GM12801 (cell line): ENCODE results near the gene TSR3.

ENCODE experiments used
- CTCF ChIP-seq: IDR thresholded peaks from one replicate; pipeline ENCODE4 v1.5.1; 2011; ENCODE audit warnings: control low read depth; ENCODE audit not compliant: insufficient read length; ENCODE audit errors: extremely low read depth

The TSR3 gene

DNA sequence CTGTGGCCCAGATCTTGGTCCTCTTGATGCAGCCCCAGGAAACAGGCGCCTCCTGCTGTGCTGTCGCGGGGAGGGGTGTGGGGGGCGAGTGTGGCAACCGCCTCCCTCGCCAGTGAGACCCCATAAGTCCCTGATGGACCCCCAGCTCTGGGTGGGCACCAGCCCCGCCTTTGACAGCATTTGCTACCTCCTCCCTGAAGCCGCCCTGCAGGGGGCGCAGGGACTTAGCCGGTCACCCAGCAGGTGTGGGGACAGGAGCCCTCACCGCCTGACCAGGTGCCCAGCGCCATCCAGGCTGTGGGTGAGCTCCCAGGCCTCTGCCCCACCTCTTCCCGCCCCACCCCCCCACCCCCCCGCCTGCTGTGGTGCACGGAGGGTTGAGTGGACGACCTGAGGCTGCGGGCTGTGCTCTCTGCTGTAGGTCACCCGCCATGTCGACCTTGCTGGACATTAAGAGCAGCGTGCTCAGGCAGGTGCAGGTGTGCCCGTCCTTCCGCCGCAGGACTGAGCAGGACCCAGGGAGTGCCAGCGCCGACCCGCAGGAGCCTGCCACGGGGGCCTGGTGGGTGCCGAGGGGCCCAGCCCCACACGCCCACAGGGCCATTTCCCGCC is 13.5 kb downstream of the TSR3 start:
- no peak for TF ChIP-seq CTCF

DNA sequence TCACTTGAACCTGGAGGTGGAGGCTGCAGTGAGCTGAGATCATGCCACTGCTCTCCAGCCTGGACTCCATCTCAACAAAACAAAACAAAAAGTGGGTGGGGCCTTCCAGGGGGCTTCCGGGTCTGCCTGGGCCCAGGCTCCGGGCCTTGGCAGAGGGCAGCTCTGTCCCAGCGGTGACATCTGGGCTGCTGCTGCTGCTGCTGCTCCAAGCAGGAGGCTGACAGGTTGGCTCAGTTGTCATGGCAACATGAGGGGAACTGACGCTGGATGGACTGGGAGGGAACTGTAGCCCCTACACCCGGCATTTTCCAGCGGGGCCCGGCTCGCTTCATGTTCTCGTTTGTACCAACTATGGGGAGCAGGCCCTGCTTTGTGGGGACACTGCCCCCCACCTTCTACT is 14.2 kb downstream of the TSR3 start:
- no peak for TF ChIP-seq CTCF

DNA sequence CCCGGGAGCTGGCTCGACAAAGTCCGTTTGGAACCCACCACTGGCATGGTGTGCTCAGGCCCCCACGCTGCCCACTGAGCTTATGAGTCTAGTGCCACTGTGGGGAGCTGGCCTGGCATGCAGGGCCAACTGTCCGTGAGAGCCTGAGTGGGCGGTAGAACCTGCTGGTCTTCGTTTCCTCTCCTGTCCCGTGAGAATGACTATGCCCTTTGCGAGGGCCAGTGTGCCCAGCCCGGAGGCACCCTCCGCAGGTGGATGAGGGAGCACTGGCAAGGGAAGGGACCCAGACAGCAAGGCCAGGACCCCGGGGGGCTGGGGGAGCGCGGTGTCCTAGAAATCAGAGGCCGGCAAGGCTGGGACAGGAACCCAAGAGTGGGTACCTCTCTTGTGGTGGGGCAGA is 15.1 kb downstream of the TSR3 start:
- no peak for TF ChIP-seq CTCF

DNA sequence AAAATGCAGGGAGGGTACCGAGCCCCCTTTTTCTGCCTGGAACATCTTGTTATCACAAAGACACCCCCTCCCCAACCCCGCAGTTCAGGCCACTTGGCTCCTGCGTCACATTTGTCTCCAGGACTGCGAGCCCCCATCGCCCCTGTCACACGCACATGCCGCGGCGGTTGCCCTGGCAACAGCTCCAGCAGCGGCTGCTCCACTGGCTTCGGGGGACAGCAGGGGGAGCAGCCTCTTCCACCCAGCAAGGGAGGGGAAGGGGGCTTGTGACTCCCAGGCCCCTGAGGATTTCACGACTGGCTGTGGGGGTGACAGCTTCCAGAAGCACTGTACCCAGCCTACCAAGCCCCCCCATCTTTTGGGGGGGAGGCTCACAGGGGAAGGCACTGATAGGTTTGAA is 15.7 kb downstream of the TSR3 start:
- TF ChIP-seq CTCF: no peak

- TF ChIP-seq CTCF: no peak
Measured at GRCh38 chr16:1335211-1335971, 16.3 kb downstream of the TSR3 start.

DNA sequence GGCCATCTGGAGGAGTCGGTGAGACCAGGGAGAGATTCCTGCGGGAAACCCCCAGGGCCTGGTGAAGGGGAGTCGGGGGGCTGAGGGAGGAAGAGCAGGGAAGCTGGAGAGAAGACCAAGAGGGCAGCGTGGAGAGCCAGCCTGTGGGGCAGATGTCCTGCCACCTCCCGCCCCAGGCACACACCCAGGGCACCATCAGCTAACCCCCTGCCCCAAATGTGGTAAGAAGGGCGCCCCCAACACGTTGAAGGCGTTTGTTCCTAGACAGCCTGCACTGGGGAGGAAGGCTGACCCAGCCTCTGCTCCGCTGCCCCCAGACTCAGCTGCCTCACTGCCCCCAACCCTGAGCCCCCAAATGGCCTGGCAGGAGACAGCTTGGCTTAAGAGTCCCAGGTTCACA is 16.9 kb downstream of the TSR3 start:
- TF ChIP-seq CTCF: no peak

DNA sequence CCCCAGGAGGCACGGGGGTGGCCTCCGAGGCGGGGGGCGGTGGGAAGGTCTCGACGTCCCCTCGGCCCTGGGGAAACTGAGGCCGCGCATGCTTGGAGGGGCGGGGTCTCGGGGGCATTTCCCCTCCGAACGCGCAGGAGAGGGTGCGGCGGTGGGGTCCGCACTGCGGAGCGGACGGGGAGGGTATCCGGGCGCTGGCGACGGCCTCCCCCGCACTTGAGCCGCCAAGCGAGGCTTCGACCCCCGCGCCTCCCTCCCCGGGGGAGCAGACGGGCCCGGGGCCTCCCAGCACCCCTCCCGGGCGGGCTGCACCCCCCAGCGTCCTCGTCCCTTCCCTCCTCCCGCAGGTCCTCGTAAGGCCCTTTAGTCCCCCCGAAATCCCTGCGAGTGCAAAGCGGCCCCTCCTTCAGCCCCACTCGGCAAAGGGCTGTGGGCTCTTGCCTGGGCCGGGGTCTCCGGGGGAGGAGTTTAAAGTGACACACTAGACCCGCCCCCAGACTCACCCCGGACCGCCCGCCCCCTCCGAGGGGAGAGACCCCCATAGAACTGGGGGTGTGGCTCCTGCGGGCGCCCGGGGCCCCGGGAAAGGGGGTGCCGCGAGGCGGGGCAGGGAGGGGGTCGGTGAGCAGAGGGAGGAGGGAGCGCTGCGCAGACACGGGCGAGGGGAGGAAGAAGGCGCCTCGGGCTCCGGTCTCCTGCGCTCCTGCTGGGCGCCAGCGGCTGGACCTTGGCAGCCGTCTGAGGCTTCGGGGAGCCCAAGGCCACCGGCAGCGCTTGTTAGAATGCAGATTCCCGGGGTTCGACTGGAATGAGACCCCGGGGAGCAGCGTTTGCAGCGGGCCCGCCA is 17.6 kb downstream of the TSR3 start:
- TF ChIP-seq CTCF: no peak
